GF-D8 (cell line): Measurements from ENCODE around the gene ST8SIA6.
A peak's percentile ranks its signal among the peaks of the same experiment; 100 is the strongest.
"Not testable (repeated sequence)": the region's sequence is repeated elsewhere in the genome, so short reads cannot be mapped to it uniquely, and the experiment has no call there.

Source experiments
- DNase-seq: peaks from one replicate; lab custom pipeline; 2025; lab: John Stamatoyannopoulos, UW

ST8SIA6 gene

DNA sequence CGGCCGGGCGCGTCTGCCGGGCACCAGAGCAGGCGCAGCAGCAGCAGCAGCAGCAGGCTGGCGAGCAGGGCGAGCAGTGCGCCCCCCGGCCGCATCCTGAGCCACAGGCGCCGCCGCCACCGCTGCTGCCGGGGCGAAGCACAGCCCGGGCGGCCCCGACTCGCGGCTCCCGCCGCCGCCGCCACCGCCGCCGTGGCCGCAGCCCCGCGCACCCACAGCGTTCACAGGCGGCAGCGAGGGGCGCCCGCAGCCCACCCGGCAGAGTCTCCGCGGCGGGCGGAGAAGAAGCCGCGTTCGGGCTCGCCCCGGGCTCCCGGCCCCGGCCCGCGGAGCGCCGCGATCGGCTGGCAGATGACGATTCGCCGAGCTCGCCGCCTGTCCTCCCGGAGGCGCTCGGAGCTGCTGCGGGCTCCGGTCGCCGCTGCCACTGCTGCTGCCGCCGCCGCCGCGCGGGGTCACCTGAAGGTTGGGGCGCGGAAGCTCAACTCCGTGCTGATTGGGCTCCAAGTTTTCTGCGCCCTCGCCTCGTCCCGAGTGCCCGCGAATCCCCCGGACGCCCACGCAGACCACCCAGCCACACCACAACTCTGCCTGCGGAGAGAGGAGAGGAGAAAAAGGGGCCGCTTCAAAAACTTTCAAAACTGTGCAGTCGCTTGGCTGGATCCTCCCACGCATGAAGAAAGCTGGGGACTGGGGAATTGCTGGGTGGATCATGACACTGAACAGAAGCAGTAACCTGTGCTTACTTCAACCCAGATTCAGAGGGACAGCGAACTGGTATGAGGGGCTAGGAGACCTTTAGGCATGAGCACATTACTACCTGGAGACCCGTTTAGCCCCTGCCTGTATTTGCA lies at the start of gene ST8SIA6:
Gene ST8SIA6, minus strand, starts transcription at position 435 of the 854 bp plus-strand sequence. Its CDS starts 340 bp downstream, at position 95.
- no peak for DNase-seq

- no peak for DNase-seq
Observed at GRCh38 chr10:17503795-17504194, 49.4 kb upstream of the ST8SIA6 start.

- no peak for DNase-seq
Observed at GRCh38 chr10:17502814-17503213, 48.4 kb upstream of the ST8SIA6 start.

- not testable (repeated sequence) for DNase-seq
Observed at GRCh38 chr10:17499014-17499413, 44.6 kb upstream of the ST8SIA6 start.

GRCh38 chr10:17497446-17498030 lies 43.1 kb upstream of the ST8SIA6 start:
- no peak for DNase-seq

DNA sequence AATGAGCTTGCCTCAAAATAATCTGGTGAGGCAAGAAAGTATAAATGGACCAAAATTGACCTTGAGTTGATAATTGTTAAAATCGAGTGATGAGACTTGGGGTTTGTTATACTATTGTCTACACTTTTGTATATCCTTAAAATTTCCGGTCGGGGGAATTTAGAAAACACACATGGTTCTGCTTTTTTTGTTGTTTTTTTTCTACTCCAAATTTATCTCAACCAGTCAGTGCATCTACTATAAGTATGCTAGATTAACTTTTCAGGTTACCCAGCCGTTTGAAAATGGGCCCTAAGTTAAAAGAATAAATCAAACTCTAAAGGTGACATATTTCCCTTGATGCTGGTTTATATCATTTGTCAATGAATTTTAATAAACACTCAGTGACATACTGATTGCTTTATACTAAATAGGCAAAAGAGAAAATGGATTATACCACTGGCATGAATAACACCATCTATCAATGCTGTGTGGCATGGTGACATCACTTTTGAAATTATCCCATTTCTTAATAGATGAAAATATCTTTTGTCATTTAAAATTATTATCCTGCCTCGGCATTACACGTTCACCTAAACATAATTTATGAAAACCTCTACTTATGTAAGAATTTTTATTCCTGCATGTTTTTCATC lies 40.3 kb upstream of the ST8SIA6 start:
- DNase-seq: no peak

GRCh38 chr10:17488848-17489247 lies 34.5 kb upstream of the ST8SIA6 start:
- no peak for DNase-seq

DNA sequence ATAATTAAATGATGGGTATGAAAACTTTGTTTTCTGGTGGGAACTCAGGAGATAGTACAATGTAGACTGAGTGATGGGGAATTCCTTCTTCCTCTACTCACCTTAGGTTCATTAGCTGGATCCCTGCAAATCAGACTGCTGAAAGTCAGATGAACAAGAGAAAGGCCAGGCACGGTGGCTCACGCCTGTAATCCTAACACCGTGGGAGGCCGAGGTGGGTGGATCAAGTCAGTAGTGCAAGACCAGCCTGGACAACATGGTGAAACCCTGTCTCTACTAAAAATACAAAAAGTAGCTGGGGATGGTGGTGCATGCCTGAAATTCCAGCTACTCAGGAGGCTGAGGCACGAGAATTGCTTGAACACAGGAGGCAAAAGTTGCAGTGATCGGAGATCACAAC lies 28.7 kb upstream of the ST8SIA6 start:
- no peak for DNase-seq

- DNase-seq: no peak
Observed at GRCh38 chr10:17479822-17480221, 25.4 kb upstream of the ST8SIA6 start.

DNA sequence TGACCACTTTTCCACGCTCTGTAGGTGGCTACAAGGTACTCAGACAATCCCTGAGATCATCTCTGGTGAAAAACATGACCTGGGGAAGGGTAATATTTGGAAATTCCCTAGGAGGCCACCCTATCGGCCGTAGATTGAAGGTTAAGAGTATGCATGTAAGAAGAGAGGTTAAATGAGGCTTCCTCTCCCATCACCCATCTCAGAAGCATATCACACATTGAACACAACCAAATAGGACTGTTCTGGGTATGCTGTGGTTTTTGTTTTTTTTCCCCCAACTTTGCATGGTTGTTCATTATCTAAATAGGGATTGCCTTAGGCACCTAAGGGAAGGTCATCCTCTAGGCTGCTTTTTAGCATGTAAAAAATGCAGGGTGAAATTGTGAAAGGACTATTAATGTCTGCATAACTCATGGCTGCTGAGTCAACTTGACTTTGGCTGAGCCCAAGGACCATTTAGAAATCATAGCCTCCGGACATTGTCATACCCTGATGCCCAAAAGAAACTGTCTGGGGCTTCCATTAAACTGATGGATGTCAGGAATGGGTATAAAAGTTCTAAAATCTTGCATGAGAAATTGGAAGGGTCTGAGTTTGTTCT lies 24.7 kb upstream of the ST8SIA6 start:
- no peak for DNase-seq

DNA sequence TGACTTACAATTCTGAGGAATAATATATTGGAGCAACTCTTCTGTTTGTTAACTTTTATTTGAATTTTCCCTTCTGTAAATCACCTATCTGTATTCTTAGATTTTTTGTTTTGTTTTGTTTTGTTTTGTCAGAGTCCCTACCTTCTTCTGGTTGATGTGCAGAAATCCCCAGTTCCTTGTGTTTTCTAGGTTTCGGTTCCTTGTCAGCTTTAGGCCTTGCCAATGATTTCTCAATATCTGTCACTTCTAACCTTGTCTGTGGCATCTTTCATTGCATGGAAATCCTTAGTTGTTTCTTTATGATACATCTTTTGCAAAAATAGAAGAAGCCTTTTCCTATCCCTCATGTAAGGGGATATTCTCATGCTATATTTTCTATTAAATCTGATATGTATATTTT lies 21.7 kb upstream of the ST8SIA6 start:
- no peak for DNase-seq

DNA sequence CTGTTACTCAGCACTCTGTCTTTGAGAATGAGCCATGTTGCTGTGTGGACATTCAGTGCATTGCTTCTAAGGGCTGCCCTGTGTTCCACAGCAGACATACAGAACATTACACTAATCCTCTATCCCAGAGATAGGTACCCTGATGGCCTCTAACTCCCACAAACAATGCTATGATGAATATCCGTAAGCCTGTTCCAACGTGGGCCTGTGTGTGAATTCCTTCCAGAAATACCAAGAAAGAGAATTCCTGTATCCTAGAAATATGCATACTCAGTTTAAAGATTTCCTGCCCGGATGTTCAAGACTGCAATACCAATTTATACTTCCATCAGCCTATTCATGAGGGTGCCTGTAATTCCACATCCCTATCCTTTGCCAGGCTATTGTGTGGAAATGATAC lies 21.3 kb upstream of the ST8SIA6 start:
- DNase-seq: no peak

DNA sequence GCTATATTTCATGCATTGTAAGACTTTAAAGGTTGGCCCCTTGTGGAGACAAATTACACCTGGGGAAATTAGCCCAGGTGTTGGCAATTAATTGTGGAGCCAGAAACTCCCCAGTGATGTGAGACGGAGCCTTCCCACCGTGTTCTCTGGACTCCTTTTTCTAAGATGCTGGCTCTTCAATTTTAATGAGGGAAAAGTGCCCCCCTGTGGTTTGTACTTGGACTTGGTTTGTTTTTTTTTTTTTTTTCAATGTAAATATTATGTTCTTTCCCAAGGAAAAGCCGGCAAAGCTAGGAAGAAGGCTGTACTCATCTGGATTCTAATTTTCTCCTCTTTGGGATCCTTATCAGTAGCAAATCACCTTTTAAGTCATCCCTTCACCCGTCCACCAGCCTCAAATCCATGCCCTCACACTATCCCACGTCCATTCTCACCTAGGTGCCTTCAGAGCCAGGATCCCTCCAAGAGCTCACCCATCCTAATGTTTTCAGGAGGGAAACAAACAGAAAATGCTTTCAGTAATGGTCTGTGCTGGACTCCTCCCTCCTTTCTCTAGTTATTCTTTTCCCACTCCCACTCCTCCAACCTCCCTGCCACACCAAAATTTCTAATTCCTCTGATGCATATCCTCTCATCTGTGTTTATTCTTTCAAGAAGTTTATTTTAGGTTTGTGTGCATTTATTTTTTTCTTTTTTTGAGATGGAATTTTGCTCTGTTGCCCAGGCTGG lies 20.4 kb upstream of the ST8SIA6 start:
- no peak for DNase-seq

- DNase-seq: no peak
Observed at GRCh38 chr10:17473228-17473950, 19.0 kb upstream of the ST8SIA6 start.

DNA sequence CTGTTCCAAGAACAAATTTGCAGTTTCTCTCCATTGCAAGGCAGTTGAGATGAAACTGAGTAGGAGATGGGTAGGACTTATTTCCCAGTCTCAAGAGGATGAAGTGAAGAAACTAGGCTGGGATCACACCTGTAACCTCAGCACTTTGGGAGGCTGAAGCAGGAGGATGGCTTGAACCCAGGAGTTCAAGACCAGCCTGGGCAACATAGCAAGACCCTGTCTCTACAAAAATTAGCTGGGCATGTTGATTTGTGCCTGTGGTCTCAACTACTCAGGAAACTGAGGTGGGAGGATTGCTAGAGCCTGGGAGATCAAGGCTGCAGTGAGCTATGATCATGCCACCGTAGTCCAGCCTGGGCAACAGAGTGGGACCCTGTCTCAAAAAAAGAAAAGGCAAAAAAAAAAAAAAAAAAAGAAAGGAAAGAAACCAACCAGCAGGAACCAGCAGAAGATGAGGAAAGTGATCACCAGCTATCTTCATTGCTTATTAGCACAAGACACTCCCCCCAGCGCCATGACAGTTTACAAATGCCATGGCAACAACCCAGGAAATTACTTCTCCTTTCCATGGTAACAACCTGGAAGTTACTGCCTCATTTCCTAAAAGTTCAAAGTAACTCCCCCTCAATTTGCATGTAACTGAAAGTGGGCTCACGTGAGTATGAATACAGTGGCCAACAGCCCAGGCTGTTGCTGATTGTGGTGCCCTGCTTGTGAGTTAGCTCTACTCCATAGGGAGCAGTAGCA lies 18.3 kb upstream of the ST8SIA6 start:
- no peak for DNase-seq

DNA sequence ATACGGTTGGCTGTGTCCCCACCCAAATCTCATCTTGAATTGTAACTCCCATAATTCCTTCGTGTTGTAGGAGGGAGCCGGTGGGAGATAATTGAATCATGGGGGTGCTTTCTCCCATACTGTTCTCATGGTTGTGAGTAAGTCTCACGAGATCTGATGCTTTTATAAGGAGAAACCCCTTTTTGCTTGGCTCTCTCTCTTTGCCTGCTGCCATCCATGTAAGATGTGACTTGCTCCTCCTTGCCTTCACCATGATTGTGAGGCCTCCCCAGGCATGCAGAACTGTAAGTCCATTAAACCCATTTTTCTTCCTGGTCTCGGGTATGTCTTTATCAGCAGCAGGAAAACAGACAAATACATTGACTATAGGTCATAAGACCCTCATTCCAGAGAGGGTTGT lies 15.9 kb upstream of the ST8SIA6 start:
- no peak for DNase-seq

GRCh38 chr10:17465328-17466125 lies 11.1 kb upstream of the ST8SIA6 start:
- no peak for DNase-seq

DNA sequence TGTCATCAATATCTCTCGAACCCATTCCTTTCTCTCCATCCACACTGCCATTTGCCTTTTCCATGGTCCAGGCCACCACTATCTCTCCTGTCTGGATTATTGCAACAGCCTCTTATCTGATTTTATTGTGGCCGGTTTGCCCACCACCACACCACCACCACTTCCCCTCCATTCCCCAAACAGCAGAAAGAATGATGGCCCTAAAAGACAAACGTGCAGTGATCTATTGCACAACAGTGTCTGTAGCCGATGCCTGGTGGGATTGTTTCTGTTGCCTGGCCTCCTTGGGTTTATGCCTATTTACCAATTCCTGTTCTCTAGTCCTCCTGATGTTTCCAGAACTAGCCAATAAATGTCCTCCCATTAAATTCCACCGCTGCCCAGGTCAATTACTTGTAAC lies 10.2 kb upstream of the ST8SIA6 start:
- DNase-seq: no peak

DNA sequence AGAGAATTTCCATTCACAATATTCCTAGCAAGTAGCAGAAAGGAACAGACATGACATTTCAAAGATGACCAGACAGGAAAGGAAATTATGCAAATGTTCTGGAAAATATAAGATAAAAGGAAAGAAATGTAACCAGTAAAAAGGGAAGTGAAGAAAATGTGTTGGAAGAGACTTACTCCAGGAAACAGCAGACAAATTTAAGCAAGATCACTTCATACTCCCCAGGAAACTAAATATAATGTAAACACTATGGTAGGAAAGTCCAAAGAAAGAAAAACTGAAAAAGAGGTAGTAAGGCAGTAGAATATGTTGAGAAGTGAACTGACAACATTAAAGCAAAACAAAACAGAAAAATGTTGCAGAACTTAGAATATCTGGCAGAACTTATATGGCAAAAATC lies 6.4 kb upstream of the ST8SIA6 start:
- DNase-seq: peak; percentile 39

GRCh38 chr10:17457083-17457482 lies 2.7 kb upstream of the ST8SIA6 start:
- no peak for DNase-seq
